IMR-90 (cell line): ENCODE data around the gene PAFAH2.

Experiments
- BHLHE40 ChIP-seq: fragments of 150-350 bp; IDR thresholded peaks from 2 replicates; pipeline ENCODE4 v1.6.1; 2016; ENCODE audit warnings: mild to moderate bottlenecking, low read depth, low read length
- USF2 ChIP-seq: fragments of 150-350 bp; IDR thresholded peaks from 2 replicates; pipeline ENCODE4 v1.6.1; 2017; ENCODE audit warnings: mild to moderate bottlenecking, antibody characterized with exemption, low read length, low read depth
- TF ChIP-seq, protein P1 (sequence below): conservative IDR thresholded peaks from 2 replicates; pipeline ENCODE4 v1.5.1; 2012; ENCODE audit warnings: mild to moderate bottlenecking, low read depth, low read length, improper control_type of control experiment

DNA sequence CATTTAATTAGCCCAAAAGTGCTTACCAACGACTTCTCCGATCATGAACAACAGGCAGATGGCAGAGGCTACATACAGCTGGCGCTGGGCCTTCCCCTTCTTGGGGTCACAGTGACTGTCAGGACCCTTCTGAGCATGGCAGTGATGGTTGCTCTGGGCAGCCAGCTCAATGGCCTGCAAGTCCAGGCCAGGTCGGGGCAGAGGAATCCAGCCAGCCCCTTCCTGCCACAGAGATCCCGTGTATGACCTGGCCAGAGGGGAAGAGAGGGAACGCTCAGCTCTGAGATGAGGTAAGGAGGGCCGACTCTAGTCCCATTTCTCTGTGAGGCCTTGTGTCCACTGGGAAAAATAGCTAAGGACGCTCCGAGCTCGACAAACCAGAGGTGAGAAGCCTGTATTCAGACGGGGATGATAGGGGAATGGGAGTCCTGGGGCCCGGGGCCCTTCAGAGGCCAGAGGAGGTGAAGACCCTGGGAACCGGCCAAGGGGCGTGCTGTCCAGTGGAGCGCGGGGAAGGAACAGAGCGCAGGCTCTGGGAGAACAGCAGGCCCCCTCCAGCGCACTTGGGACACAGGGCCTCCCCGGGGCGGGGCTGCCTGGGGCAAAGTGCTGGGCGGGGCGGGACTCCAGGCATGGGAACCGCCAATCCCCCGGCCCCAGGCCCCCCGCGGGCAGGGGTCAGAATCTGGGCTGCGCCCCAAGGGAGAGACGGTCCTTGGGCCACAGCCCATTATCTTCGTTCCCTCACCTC is 47.3 kb upstream of the PAFAH2 start:
- TF ChIP-seq, protein P1, sequence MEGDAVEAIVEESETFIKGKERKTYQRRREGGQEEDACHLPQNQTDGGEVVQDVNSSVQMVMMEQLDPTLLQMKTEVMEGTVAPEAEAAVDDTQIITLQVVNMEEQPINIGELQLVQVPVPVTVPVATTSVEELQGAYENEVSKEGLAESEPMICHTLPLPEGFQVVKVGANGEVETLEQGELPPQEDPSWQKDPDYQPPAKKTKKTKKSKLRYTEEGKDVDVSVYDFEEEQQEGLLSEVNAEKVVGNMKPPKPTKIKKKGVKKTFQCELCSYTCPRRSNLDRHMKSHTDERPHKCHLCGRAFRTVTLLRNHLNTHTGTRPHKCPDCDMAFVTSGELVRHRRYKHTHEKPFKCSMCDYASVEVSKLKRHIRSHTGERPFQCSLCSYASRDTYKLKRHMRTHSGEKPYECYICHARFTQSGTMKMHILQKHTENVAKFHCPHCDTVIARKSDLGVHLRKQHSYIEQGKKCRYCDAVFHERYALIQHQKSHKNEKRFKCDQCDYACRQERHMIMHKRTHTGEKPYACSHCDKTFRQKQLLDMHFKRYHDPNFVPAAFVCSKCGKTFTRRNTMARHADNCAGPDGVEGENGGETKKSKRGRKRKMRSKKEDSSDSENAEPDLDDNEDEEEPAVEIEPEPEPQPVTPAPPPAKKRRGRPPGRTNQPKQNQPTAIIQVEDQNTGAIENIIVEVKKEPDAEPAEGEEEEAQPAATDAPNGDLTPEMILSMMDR: no peak
- TF ChIP-seq USF2 (no peak), BHLHE40 (no peak)
